Measurements from ENCODE around the gene ANO7.

ANO7 gene

GRCh38 chr2:241207641-241208040, 19.2 kb downstream of the ANO7 start:
- Histone ChIP-seq H4K20me1 (ENCODE audit: insufficient read depth, low read length) (peaks cover 10% of the 10 kb centered on the region), H3K9me3 (ENCODE audit: insufficient read depth, low read length, severe bottlenecking) (no peaks in the 10 kb centered on the region), H3K27me3 (ENCODE audit: insufficient read depth, low read length, poor library complexity) (no peaks in the 10 kb centered on the region), H3K4me1 (ENCODE audit: insufficient read depth, low read length) (no peaks in the 10 kb centered on the region), H3K4me2 (ENCODE audit: insufficient read depth, low read length) (no peak overlapping the region), H3K79me2 (ENCODE audit: insufficient read depth, low read length) (no peaks in the 10 kb centered on the region), H3K9ac (ENCODE audit: low read depth, low read length) (no peak overlapping the region), H2AFZ (ENCODE audit: low read depth, low read length) (no peak overlapping the region), H3K4me3 (ENCODE audit: low read depth in 1 of 2, low read length in 2 of 2) (no peak overlapping the region), H3K27ac (ENCODE audit: low read length) (no peak overlapping the region), H3K36me3 (ENCODE audit: insufficient read depth, low read length) (no peaks in the 10 kb centered on the region)
- TF ChIP-seq EZH2 (IDR thresholded peaks at IDR 0.05; ENCODE audit: borderline replicate concordance, low read depth, low read length, severe bottlenecking) (no peak), CTCF (IDR thresholded peaks at IDR 0.05; ENCODE audit: borderline replicate concordance, extremely low read depth, low read length, poor library complexity, severe bottlenecking) (no peak)
- DNase-seq (no peak), ATAC-seq (ENCODE audit: insufficient read depth, low read depth) (no peak; the same call in 2 of the 3 replicates)

GRCh38 chr2:241208058-241208457, 19.6 kb downstream of the ANO7 start:
- Histone ChIP-seq H3K9me3 (ENCODE audit: insufficient read depth, low read length, severe bottlenecking) (no peaks in the 10 kb centered on the region), H3K4me3 (ENCODE audit: low read depth in 1 of 2, low read length in 2 of 2) (no peak overlapping the region), H3K27ac (ENCODE audit: low read length) (no peak overlapping the region), H2AFZ (ENCODE audit: low read depth, low read length) (no peak overlapping the region), H3K79me2 (ENCODE audit: insufficient read depth, low read length) (no peaks in the 10 kb centered on the region), H3K4me2 (ENCODE audit: insufficient read depth, low read length) (no peak overlapping the region), H3K27me3 (ENCODE audit: insufficient read depth, low read length, poor library complexity) (no peaks in the 10 kb centered on the region), H4K20me1 (ENCODE audit: insufficient read depth, low read length) (peaks cover 10% of the 10 kb centered on the region), H3K9ac (ENCODE audit: low read depth, low read length) (no peak overlapping the region), H3K4me1 (ENCODE audit: insufficient read depth, low read length) (no peaks in the 10 kb centered on the region), H3K36me3 (ENCODE audit: insufficient read depth, low read length) (no peaks in the 10 kb centered on the region)
- no peak for ATAC-seq (ENCODE audit: insufficient read depth, low read depth)
- TF ChIP-seq EZH2 (IDR thresholded peaks at IDR 0.05; ENCODE audit: borderline replicate concordance, low read depth, low read length, severe bottlenecking), result no peak
- no peak for TF ChIP-seq CTCF (IDR thresholded peaks at IDR 0.05; ENCODE audit: borderline replicate concordance, extremely low read depth, low read length, poor library complexity, severe bottlenecking)
- DNase-seq, result no peak

GRCh38 chr2:241209271-241209670, 20.8 kb downstream of the ANO7 start:
- no peaks in the 10 kb centered on the region for H3K79me2 ChIP-seq (ENCODE audit: insufficient read depth, low read length)
- no peak for ATAC-seq (ENCODE audit: insufficient read depth, low read depth)
- no peak overlapping the region for H2AFZ ChIP-seq (ENCODE audit: low read depth, low read length)
- TF ChIP-seq CTCF (IDR thresholded peaks at IDR 0.05; ENCODE audit: borderline replicate concordance, extremely low read depth, low read length, poor library complexity, severe bottlenecking) (no peak), EZH2 (IDR thresholded peaks at IDR 0.05; ENCODE audit: borderline replicate concordance, low read depth, low read length, severe bottlenecking) (no peak)
- no peaks in the 10 kb centered on the region for H3K4me1 ChIP-seq (ENCODE audit: insufficient read depth, low read length)
- no peaks in the 10 kb centered on the region for H3K9me3 ChIP-seq (ENCODE audit: insufficient read depth, low read length, severe bottlenecking)
- H3K27ac ChIP-seq (ENCODE audit: low read length), result no peak overlapping the region
- H3K4me3 ChIP-seq (ENCODE audit: low read depth in 1 of 2, low read length in 2 of 2), result no peak overlapping the region
- peaks cover 10% of the 10 kb centered on the region for H4K20me1 ChIP-seq (ENCODE audit: insufficient read depth, low read length)
- H3K27me3 ChIP-seq (ENCODE audit: insufficient read depth, low read length, poor library complexity), result no peaks in the 10 kb centered on the region
- no peak for DNase-seq
- no peaks in the 10 kb centered on the region for H3K36me3 ChIP-seq (ENCODE audit: insufficient read depth, low read length)
- H3K9ac ChIP-seq (ENCODE audit: low read depth, low read length), result no peak overlapping the region
- H3K4me2 ChIP-seq (ENCODE audit: insufficient read depth, low read length), result no peak overlapping the region

GRCh38 chr2:241211276-241211675, 22.8 kb downstream of the ANO7 start:
- no peak overlapping the region for H2AFZ ChIP-seq (ENCODE audit: low read depth, low read length)
- H3K9me3 ChIP-seq (ENCODE audit: insufficient read depth, low read length, severe bottlenecking), result no peaks in the 10 kb centered on the region
- no peaks in the 10 kb centered on the region for H3K27me3 ChIP-seq (ENCODE audit: insufficient read depth, low read length, poor library complexity)
- no peaks in the 10 kb centered on the region for H3K79me2 ChIP-seq (ENCODE audit: insufficient read depth, low read length)
- DNase-seq, result no peak
- ATAC-seq (ENCODE audit: insufficient read depth, low read depth), result no peak
- H3K4me2 ChIP-seq (ENCODE audit: insufficient read depth, low read length), result no peak overlapping the region
- no peaks in the 10 kb centered on the region for H3K36me3 ChIP-seq (ENCODE audit: insufficient read depth, low read length)
- no peak for TF ChIP-seq EZH2 (IDR thresholded peaks at IDR 0.05; ENCODE audit: borderline replicate concordance, low read depth, low read length, severe bottlenecking)
- TF ChIP-seq CTCF (IDR thresholded peaks at IDR 0.05; ENCODE audit: borderline replicate concordance, extremely low read depth, low read length, poor library complexity, severe bottlenecking), result no peak
- H3K9ac ChIP-seq (ENCODE audit: low read depth, low read length), result no peak overlapping the region
- 0 out of 2 replicates have a peak, but pooled peaks cover 5% of the 10 kb centered on the region for H4K20me1 ChIP-seq (ENCODE audit: insufficient read depth, low read length)
- no peaks in the 10 kb centered on the region for H3K4me1 ChIP-seq (ENCODE audit: insufficient read depth, low read length)
- no peak overlapping the region for H3K27ac ChIP-seq (ENCODE audit: low read length)
- H3K4me3 ChIP-seq (ENCODE audit: low read depth in 1 of 2, low read length in 2 of 2), result no peak overlapping the region

Data from DND-41 (cell line).